ENCODE measurements around the gene ZFX. TPM values are rescaled to one million over a fixed set of nuclear protein-coding genes. Genes with fewer than 3 reads are reported as not detected.

Gene ZFX
- total and polyA plus RNA-seq, 4 experiments from 2014 or later: 33.7 to 72.2 (median 56.6) TPM

DNA sequence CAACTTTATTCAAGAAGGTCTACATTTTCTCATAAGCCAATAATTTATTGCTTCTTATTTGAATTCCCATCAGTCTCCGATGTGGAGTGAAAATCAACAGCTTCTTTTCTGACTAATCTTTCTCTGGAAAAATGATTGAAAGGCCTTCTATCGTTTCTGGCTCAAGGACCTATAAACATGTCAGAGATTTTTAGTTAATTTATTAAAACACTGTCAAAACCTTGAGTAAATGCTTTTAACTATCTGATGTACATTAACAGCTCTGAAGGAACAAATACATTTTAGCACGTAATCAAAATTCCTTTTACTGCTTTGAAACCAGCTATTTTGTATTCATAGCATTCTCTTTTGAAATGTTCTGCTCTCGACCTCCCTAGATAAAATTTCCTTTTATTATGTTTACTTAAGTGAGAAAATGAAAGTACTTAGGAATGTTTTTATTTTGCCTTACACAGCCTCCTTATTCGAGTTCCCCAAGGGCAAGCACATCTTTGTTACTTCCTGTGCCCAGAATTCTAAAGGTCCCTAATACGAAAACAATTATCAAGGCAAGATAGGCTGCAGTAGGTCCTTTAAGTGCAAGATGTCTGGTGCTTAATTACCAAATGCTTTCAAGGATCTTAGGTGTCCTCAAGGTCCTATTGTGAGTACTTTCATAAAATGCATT, 3.1 kb upstream of the ZFX start:
- Mint-ChIP-seq H3K4me3 (peak overlapping the region in 5 of 8 donors; percentile 14 to 63 (median 36)), H3K36me3 (peaks cover 3 to 8% of the 10 kb centered on the region in 2 donors), H3K9me3 (no peaks in the 10 kb centered on the region), H3K27me3 (no peaks in the 10 kb centered on the region), H3K4me1 (peaks cover 22 to 48% (median 38%) of the 10 kb centered on the region in 4 donors), H3K27ac (peak overlapping the region in 6 of 7 donors; percentile 19 to 97 (median 60))
- Histone ChIP-seq H3K4me3 (ENCODE audit: low read length in 2 of 2) (no peak overlapping the region), H3K9me3 (ENCODE audit: control insufficient read depth in 1 of 2, low read length in 2 of 2) (no peaks in the 10 kb centered on the region), H3K4me1 (ENCODE audit: insufficient read depth, low read length) (peaks cover 44% of the 10 kb centered on the region), H3K27ac (ENCODE audit: low read depth, low read length) (no peak overlapping the region), H3K27me3 (ENCODE audit: insufficient read depth, low read length) (no peaks in the 10 kb centered on the region), H3K36me3 (ENCODE audit: insufficient read depth, low read length) (no peaks in the 10 kb centered on the region)
- ChIA-PET CTCF (ENCODE audit: partially characterized antibody) (interaction anchor here (2.0 kb wide), 1 partner anchor 64 kb away, joined by 5 read pairs; no protein-coding TSS in a partner anchor), POLR2A (ENCODE audit: partially characterized antibody) (no interaction called here)
- no peak for DNase-seq
- intact Hi-C loops (cut with micrococcal nuclease): no loop called here

DNA sequence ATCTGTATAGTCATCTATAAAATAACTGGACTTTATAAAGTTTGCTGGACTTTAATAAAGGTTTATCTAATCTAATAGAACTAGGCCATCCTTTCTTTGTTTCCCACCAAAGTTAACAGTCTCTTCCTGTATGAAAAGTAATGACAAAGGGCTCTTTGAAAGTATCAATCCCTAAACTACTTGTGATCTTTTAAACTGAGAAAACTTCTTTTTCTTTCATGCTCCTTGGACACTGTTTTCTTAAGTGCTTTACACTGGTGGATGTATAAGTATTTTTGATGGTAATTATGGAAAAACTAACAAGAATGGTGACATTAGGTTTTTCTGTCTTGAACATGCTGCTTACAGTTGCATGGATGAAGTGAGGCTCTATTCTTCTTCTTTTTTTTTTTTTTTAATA, 2.4 kb upstream of the ZFX start:
- CTCF ChIA-PET (ENCODE audit: partially characterized antibody): no interaction called here
- H3K9me3 ChIP-seq (ENCODE audit: control insufficient read depth in 1 of 2, low read length in 2 of 2): no peaks in the 10 kb centered on the region
- peaks cover 26 to 56% (median 44%) of the 10 kb centered on the region in 4 donors for H3K4me1 Mint-ChIP-seq
- peak overlapping the region in 5 of 7 donors; percentile 60 to 97 (median 78) for H3K27ac Mint-ChIP-seq
- POLR2A ChIA-PET (ENCODE audit: partially characterized antibody): no interaction called here
- H3K27me3 Mint-ChIP-seq: no peaks in the 10 kb centered on the region
- DNase-seq: no peak
- intact Hi-C loops (cut with micrococcal nuclease): no loop called here
- H3K27me3 ChIP-seq (ENCODE audit: insufficient read depth, low read length): no peaks in the 10 kb centered on the region
- H3K36me3 ChIP-seq (ENCODE audit: insufficient read depth, low read length): no peaks in the 10 kb centered on the region
- H3K4me1 ChIP-seq (ENCODE audit: insufficient read depth, low read length): peaks cover 52% of the 10 kb centered on the region
- H3K4me3 Mint-ChIP-seq: peak overlapping the region in 5 of 8 donors; percentile 13 to 64 (median 45)
- H3K27ac ChIP-seq (ENCODE audit: low read depth, low read length): no peak overlapping the region
- H3K9me3 Mint-ChIP-seq: no peaks in the 10 kb centered on the region
- peaks cover 3 to 8% of the 10 kb centered on the region in 2 donors for H3K36me3 Mint-ChIP-seq
- no peak overlapping the region for H3K4me3 ChIP-seq (ENCODE audit: low read length in 2 of 2)

- POLR2A ChIA-PET (ENCODE audit: partially characterized antibody): interaction anchor here (1.4 kb wide), 1 partner anchor 94 kb away, joined by 8 read pairs; the partner anchor contains the start of gene EIF2S3
- H3K27ac Mint-ChIP-seq: peak overlapping the region; percentile 95 to 98 (median 97)
These were observed 1.4 kb upstream of the ZFX start for GRCh38 chrX:24148121-24148520.

DNA sequence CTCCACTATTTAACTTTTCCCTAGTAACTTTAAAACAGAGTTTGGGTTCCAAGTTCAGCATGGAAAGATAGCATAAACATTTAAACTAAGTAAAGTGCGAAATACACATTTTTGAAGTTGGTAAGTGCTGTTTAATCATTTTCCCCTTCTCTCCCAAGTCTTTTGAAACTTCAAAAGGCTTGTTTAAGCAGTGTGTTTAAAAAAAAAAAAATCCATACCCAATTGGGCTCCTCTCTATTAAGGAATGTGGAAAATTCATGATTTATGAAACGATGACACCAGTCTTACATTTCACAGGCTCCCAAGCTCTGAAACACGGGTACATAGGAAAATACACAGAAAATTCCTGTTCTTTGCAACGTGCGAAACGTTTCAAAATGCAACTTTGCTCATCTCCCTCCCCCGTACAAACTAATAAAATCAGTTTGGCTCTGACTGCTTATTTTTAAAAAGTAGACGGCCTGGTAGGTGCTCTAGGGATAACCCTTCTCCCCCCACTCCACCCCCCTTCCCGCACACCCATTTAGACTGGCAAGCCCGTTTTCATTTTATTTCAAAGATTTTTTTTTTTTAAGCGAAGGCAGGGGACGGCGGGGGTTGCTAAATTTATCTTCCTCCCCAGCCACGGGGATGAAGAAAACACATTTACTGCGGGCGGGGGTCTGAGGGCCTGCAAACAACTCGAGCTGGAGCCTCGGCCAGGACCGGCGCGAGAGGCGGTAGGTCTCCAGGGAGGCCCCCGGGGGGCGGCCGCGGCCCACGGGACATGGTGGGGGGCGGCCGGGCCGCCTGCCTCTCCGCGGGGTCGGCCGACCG, 786 bp upstream of the ZFX start:
- POLR2A ChIA-PET (ENCODE audit: partially characterized antibody): interaction anchor here (1.4 kb wide), 1 partner anchor 94 kb away, joined by 8 read pairs; the partner anchor contains the start of gene EIF2S3

More at GRCh38 chrX:24148121-24148520, 1.4 kb upstream of the ZFX start:
- Histone ChIP-seq H3K27me3 (ENCODE audit: insufficient read depth, low read length) (no peaks in the 10 kb centered on the region), H3K9me3 (ENCODE audit: control insufficient read depth in 1 of 2, low read length in 2 of 2) (no peaks in the 10 kb centered on the region), H3K4me1 (ENCODE audit: insufficient read depth, low read length) (peaks cover 61% of the 10 kb centered on the region), H3K36me3 (ENCODE audit: insufficient read depth, low read length) (no peaks in the 10 kb centered on the region), H3K4me3 (ENCODE audit: low read length in 2 of 2) (no peak overlapping the region), H3K27ac (ENCODE audit: low read depth, low read length) (peak overlapping the region; percentile 83)
- intact Hi-C loops (cut with micrococcal nuclease): no loop called here
- no peaks in the 10 kb centered on the region for H3K9me3 Mint-ChIP-seq
- peaks cover 5 to 14% of the 10 kb centered on the region in 2 donors for H3K36me3 Mint-ChIP-seq
- peak in 3 of 5 donors; percentile 24 to 31 (median 26) for DNase-seq
- peak overlapping the region; percentile 82 to 92 (median 87) for H3K4me3 Mint-ChIP-seq
- CTCF ChIA-PET (ENCODE audit: partially characterized antibody): no interaction called here
- H3K27me3 Mint-ChIP-seq: no peaks in the 10 kb centered on the region
- peaks cover 33 to 65% (median 53%) of the 10 kb centered on the region in 4 donors for H3K4me1 Mint-ChIP-seq

DNA sequence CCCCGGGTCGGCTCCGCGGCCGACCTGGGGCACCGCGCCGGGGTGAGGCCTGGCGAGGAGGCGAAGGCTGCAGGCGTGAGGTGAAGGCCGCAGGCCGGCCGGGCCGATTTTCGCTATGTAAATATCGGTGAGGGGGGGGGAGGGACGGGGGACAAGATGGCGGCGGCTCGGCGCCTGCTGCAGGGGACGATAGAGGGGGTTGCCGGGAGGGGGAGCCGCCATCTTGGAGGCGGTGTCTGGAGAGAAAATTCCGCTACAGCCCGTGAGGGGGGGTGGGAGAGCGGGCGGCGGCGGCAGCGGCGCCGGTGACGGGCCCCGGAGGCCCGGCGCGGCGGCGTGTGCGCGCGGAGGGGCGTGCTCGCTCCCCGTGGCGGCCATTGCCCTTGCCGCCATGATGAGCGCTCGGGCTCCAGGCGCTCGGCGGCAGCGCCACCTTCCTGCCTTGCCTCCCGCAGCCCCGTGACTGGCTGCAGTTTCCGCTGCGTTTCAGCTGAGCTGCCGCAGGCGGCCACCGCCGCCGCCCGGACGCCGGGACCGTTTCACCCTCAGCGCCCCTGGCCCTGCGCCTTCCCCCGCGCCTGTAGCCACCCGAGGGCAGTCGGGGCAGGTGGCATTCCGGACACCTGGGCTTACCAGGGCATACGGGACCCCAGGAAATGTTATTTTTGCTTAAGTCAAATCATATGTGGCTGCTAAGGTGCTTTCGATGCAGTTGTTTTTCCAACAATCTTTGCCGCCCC, 692 bp downstream of the ZFX start:
- H3K9me3 ChIP-seq (ENCODE audit: control insufficient read depth in 1 of 2, low read length in 2 of 2): no peaks in the 10 kb centered on the region
- ChIA-PET CTCF (ENCODE audit: partially characterized antibody) (interaction anchor here (2.3 kb wide), 1 partner anchor 97 kb away, joined by 6 read pairs; no protein-coding TSS in a partner anchor), POLR2A (ENCODE audit: partially characterized antibody) (interaction anchor here (1.3 to 3.1 kb wide), 3 partner anchors 31 to 124 kb away, joined by 3 to 16 read pairs (median 8); partner anchors contain the start of genes EIF2S3 and KLHL15)
- H3K27ac ChIP-seq (ENCODE audit: low read depth, low read length): peak overlapping the region; percentile 83
- peak; percentile 89 to 95 (median 93) for DNase-seq
- H3K4me1 ChIP-seq (ENCODE audit: insufficient read depth, low read length): peaks cover 78% of the 10 kb centered on the region
- Mint-ChIP-seq H3K9me3 (no peaks in the 10 kb centered on the region), H3K4me1 (peaks cover 39 to 77% (median 61%) of the 10 kb centered on the region in 4 donors), H3K27me3 (no peaks in the 10 kb centered on the region), H3K27ac (peak overlapping the region; percentile 91 to 96 (median 94)), H3K4me3 (peak overlapping the region; percentile 88 to 95 (median 92)), H3K36me3 (peaks cover 9 to 21% of the 10 kb centered on the region in 2 donors)
- intact Hi-C loops (cut with micrococcal nuclease): loop anchor here (1.0 to 5.0 kb wide), 7 partner anchors 69 to 483 kb away; partner anchors contain the start of genes APOO, EIF2S3, KLHL15 and PDK3
- H3K27me3 ChIP-seq (ENCODE audit: insufficient read depth, low read length): no peaks in the 10 kb centered on the region
- H3K36me3 ChIP-seq (ENCODE audit: insufficient read depth, low read length): no peaks in the 10 kb centered on the region
- H3K4me3 ChIP-seq (ENCODE audit: low read length in 2 of 2): peak overlapping the region; percentile 64 to 65

More for the DNA sequence above, 786 bp upstream of the ZFX start:
- H3K4me3 Mint-ChIP-seq: peak overlapping the region; percentile 82 to 92 (median 87)
- CTCF ChIA-PET (ENCODE audit: partially characterized antibody): no interaction called here
- DNase-seq: peak in 1 of 5 donors; percentile 46
- H3K36me3 Mint-ChIP-seq: peaks cover 9 to 19% of the 10 kb centered on the region in 2 donors
- Histone ChIP-seq H3K27ac (ENCODE audit: low read depth, low read length) (peak overlapping the region; percentile 83), H3K9me3 (ENCODE audit: control insufficient read depth in 1 of 2, low read length in 2 of 2) (no peaks in the 10 kb centered on the region), H3K36me3 (ENCODE audit: insufficient read depth, low read length) (no peaks in the 10 kb centered on the region), H3K4me1 (ENCODE audit: insufficient read depth, low read length) (peaks cover 67% of the 10 kb centered on the region), H3K4me3 (ENCODE audit: low read length in 2 of 2) (peak overlapping the region in 1 of 2 donors; percentile 19), H3K27me3 (ENCODE audit: insufficient read depth, low read length) (no peaks in the 10 kb centered on the region)
- intact Hi-C loops (cut with micrococcal nuclease): no loop called here
- peak overlapping the region; percentile 95 to 98 (median 97) for H3K27ac Mint-ChIP-seq
- no peaks in the 10 kb centered on the region for H3K27me3 Mint-ChIP-seq
- no peaks in the 10 kb centered on the region for H3K9me3 Mint-ChIP-seq
- H3K4me1 Mint-ChIP-seq: peaks cover 39 to 72% (median 59%) of the 10 kb centered on the region in 4 donors

- Mint-ChIP-seq H3K27ac (peak overlapping the region; percentile 91 to 96 (median 93)), H3K4me1 (peaks cover 42 to 77% (median 64%) of the 10 kb centered on the region in 4 donors), H3K9me3 (no peaks in the 10 kb centered on the region), H3K4me3 (peak overlapping the region; percentile 88 to 95 (median 92)), H3K27me3 (no peaks in the 10 kb centered on the region), H3K36me3 (peaks cover 13 to 25% of the 10 kb centered on the region in 2 donors)
- Histone ChIP-seq H3K36me3 (ENCODE audit: insufficient read depth, low read length) (no peaks in the 10 kb centered on the region), H3K27me3 (ENCODE audit: insufficient read depth, low read length) (no peaks in the 10 kb centered on the region), H3K9me3 (ENCODE audit: control insufficient read depth in 1 of 2, low read length in 2 of 2) (no peaks in the 10 kb centered on the region), H3K4me1 (ENCODE audit: insufficient read depth, low read length) (peaks cover 78% of the 10 kb centered on the region), H3K27ac (ENCODE audit: low read depth, low read length) (peak overlapping the region; percentile 83), H3K4me3 (ENCODE audit: low read length in 2 of 2) (peak overlapping the region; percentile 64 to 65)
- CTCF ChIA-PET (ENCODE audit: partially characterized antibody): interaction anchor here (2.3 kb wide), 1 partner anchor 97 kb away, joined by 6 read pairs; no protein-coding TSS in a partner anchor
- intact Hi-C loops (cut with micrococcal nuclease): loop anchor here (1.0 to 5.0 kb wide), 7 partner anchors 70 to 484 kb away; partner anchors contain the start of genes APOO, EIF2S3, KLHL15 and PDK3
- POLR2A ChIA-PET (ENCODE audit: partially characterized antibody): interaction anchor here (0.9 to 3.1 kb wide), 4 partner anchors 13 to 125 kb away, joined by 3 to 16 read pairs (median 6); partner anchors contain the start of genes EIF2S3 and KLHL15
- peak in 2 of 5 donors; percentile 8 to 13 for DNase-seq
These were observed 1.4 kb downstream of the ZFX start for GRCh38 chrX:24150898-24151297.

Data from CD4-positive, alpha-beta memory T cell (primary cell).